Caco-2 (cell line): ENCODE results near the gene WNT10A. TPM values are rescaled to one million over a fixed set of nuclear protein-coding genes. Genes with fewer than 3 reads are reported as not detected.

Source experiments
- BruUV-seq: library from RNA; stranded (reverse); fragments of 400-500 nt; replicated peaks from 2 replicates; lab custom pipeline; 2021; lab: Mats Ljungman, UMichigan
- CTCF ChIA-PET: fragments of 300-600 bp; sonication (Branson Sonifier 250); formaldehyde crosslinking; loops from one replicate; lab custom pipeline; 2022; ENCODE audit warnings: antibody characterized with exemption; lab: Charles Lee
- POLR2A ChIA-PET: fragments of 300-600 bp; sonication (Branson Sonifier 250); formaldehyde crosslinking; loops from one replicate; lab custom pipeline; 2022; ENCODE audit warnings: antibody characterized with exemption; lab: Charles Lee
- DNase-seq, 2 experiments: peaks; one replicate each; pipeline versions ENCODE4 v3.0.0 to v3.0.0-alpha.2; 2020 to 2022
- H3K27me3 ChIP-seq: replicated peaks from 2 replicates; pipeline ENCODE4 v1.6.0; 2011; ENCODE audit warnings: low read length; ENCODE audit not compliant: control insufficient read depth, insufficient read depth
- H3K36me3 ChIP-seq: 2 replicates; pipeline ENCODE4 v1.5.1; 2011; ENCODE audit warnings: low read length; ENCODE audit not compliant: control insufficient read depth, insufficient read depth
- H3K4me1 ChIP-seq: fragments of 250-450 bp; sonication (Bioruptor Pico); 2 replicates; pipeline ENCODE4 v1.5.1; 2020; ENCODE audit warnings: mild to moderate bottlenecking
- H3K4me3 ChIP-seq: 2 replicates; pipeline ENCODE4 v1.5.1; 2011; ENCODE audit warnings: low read depth, mild to moderate bottlenecking, control low read depth, low read length
- H3K9me3 ChIP-seq: fragments of 250-450 bp; sonication (Bioruptor Pico); 2 replicates; pipeline ENCODE4 v1.5.1; 2020; ENCODE audit warnings: mild to moderate bottlenecking, moderate library complexity
- H3K27ac Mint-ChIP-seq: one replicate; pipeline ENCODE4 v1.8.0; 2022; ENCODE audit warnings: mixed read lengths; ENCODE audit not compliant: unreplicated experiment
- H3K27me3 Mint-ChIP-seq: one replicate; pipeline ENCODE4 v1.8.0; 2022; ENCODE audit warnings: mixed read lengths; ENCODE audit not compliant: insufficient read depth, unreplicated experiment
- H3K36me3 Mint-ChIP-seq: one replicate; pipeline ENCODE4 v1.8.0; 2022; ENCODE audit warnings: mild to moderate bottlenecking, mixed read lengths; ENCODE audit not compliant: insufficient read depth, unreplicated experiment
- H3K4me1 Mint-ChIP-seq: one replicate; pipeline ENCODE4 v1.8.0; 2022; ENCODE audit warnings: low read depth, mixed read lengths; ENCODE audit not compliant: unreplicated experiment
- H3K4me3 Mint-ChIP-seq: one replicate; pipeline ENCODE4 v1.8.0; 2022; ENCODE audit warnings: mild to moderate bottlenecking, moderate library complexity, mixed read lengths; ENCODE audit not compliant: unreplicated experiment
- H3K9me3 Mint-ChIP-seq: one replicate; pipeline ENCODE4 v1.8.0; 2022; ENCODE audit warnings: mixed read lengths; ENCODE audit not compliant: unreplicated experiment
- CTCF ChIP-seq, 2 experiments: fragments of 200-600 bp in 1 of 2; IDR thresholded peaks; 1 replicate in 1 of 2; 2 replicates in 1 of 2; pipeline versions ENCODE4 v1.5.1 to v1.8.0; 2011 to 2022; ENCODE audit warnings: antibody characterized with exemption in 1 of 2, control low read depth in 1 of 2, inconsistent platforms in 1 of 2, low read depth in 1 of 2, low read length in 1 of 2, mild to moderate bottlenecking in 1 of 2, moderate library complexity in 1 of 2; ENCODE audit not compliant: insufficient read depth in 1 of 2, severe bottlenecking in 1 of 2, unreplicated experiment in 1 of 2
- intact Hi-C: fragments of 100-400 bp; cut with micrococcal nuclease; formaldehyde crosslinking; loops from one replicate; pipeline ENCODE4 v1.10.0; 2022; ENCODE audit not compliant: unreplicated experiment
- total RNA-seq: library from RNA; stranded (reverse); gene quantifications from 2 replicates; pipeline ENCODE4 v1.2.3, GENCODE V29; 2022

The WNT10A gene
- total RNA-seq, 1 experiment from 2014 or later, result 1.2 TPM

- POLR2A ChIA-PET, result no interaction called here
- Mint-ChIP-seq H3K9me3 (peaks cover 24% of the 10 kb centered on the region), H3K27me3 (no peaks in the 10 kb centered on the region), H3K4me3 (no peak overlapping the region), H3K36me3 (no peaks in the 10 kb centered on the region), H3K27ac (no peak overlapping the region), H3K4me1 (no peaks in the 10 kb centered on the region)
- DNase-seq, result no peak
- no peaks in the 10 kb centered on the region for H3K36me3 ChIP-seq
- BruUV-seq, result no TSS peak
- no peak for TF ChIP-seq CTCF (IDR thresholded peaks at IDR 0.05; ENCODE audit: insufficient read depth in 1 of 2, low read depth in 1 of 2, low read length in 1 of 2, severe bottlenecking in 1 of 2, unreplicated experiment in 1 of 2)
- H3K9me3 ChIP-seq, result peaks cover 20% of the 10 kb centered on the region
- H3K27me3 ChIP-seq, result no peaks in the 10 kb centered on the region
- CTCF ChIA-PET, result no interaction called here
- intact Hi-C loops, result no loop called here
- H3K4me1 ChIP-seq, result no peaks in the 10 kb centered on the region
- no peak overlapping the region for H3K4me3 ChIP-seq
Observed at GRCh38 chr2:218920504-218920903, 39.9 kb downstream of the WNT10A start.

GRCh38 chr2:218924757-218925156, 44.1 kb downstream of the WNT10A start:
- Mint-ChIP-seq H3K4me3 (no peak overlapping the region), H3K4me1 (no peaks in the 10 kb centered on the region), H3K9me3 (peaks cover 32% of the 10 kb centered on the region), H3K27ac (no peak overlapping the region), H3K27me3 (no peaks in the 10 kb centered on the region), H3K36me3 (no peaks in the 10 kb centered on the region)
- intact Hi-C loops, result no loop called here
- DNase-seq, result no peak
- no peaks in the 10 kb centered on the region for H3K27me3 ChIP-seq
- no peak overlapping the region for H3K4me3 ChIP-seq
- BruUV-seq, result no TSS peak
- peaks cover 20% of the 10 kb centered on the region for H3K9me3 ChIP-seq
- CTCF ChIA-PET, result no interaction called here
- H3K36me3 ChIP-seq, result no peaks in the 10 kb centered on the region
- no peak for TF ChIP-seq CTCF (IDR thresholded peaks at IDR 0.05; ENCODE audit: insufficient read depth in 1 of 2, low read depth in 1 of 2, low read length in 1 of 2, severe bottlenecking in 1 of 2, unreplicated experiment in 1 of 2)
- no peaks in the 10 kb centered on the region for H3K4me1 ChIP-seq
- POLR2A ChIA-PET, result no interaction called here

GRCh38 chr2:218925434-218925833, 44.8 kb downstream of the WNT10A start:
- CTCF ChIA-PET, result no interaction called here
- peaks cover 39% of the 10 kb centered on the region for H3K9me3 Mint-ChIP-seq
- BruUV-seq, result no TSS peak
- TF ChIP-seq CTCF (IDR thresholded peaks at IDR 0.05; ENCODE audit: insufficient read depth in 1 of 2, low read depth in 1 of 2, low read length in 1 of 2, severe bottlenecking in 1 of 2, unreplicated experiment in 1 of 2), result no peak
- H3K27me3 Mint-ChIP-seq, result no peaks in the 10 kb centered on the region
- Histone ChIP-seq H3K4me1 (no peaks in the 10 kb centered on the region), H3K9me3 (peaks cover 25% of the 10 kb centered on the region), H3K4me3 (no peak overlapping the region), H3K36me3 (no peaks in the 10 kb centered on the region), H3K27me3 (no peaks in the 10 kb centered on the region)
- H3K27ac Mint-ChIP-seq, result no peak overlapping the region
- H3K4me3 Mint-ChIP-seq, result no peak overlapping the region
- no peaks in the 10 kb centered on the region for H3K36me3 Mint-ChIP-seq
- intact Hi-C loops, result no loop called here
- no peak for DNase-seq
- POLR2A ChIA-PET, result no interaction called here
- H3K4me1 Mint-ChIP-seq, result no peaks in the 10 kb centered on the region
